ENCODE results near the gene TOX2.
"Not testable (repeated sequence)": the region's sequence is repeated elsewhere in the genome, so short reads cannot be mapped to it uniquely, and the experiment has no call there.

Gene TOX2

DNA sequence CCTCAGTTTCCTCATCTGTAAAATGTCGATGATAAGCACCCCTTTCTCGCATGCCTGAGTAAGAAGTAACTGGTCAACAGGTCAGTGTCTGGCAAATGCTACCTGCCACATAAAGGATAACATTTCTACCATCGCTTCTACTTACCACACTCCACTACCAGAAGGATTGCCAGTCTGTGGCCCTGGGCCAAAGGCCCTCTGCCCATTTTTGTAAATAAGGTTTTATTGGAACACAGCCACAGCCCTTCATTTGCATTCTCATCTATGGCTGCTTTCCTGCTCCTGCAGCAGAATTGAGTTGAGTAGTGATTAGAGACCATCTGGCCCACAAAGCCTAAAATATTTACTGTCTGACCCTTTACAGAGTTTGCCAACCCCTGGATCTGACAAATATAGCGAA lies 121.8 kb downstream of the TOX2 start:
- DNase-seq = no peak

DNA sequence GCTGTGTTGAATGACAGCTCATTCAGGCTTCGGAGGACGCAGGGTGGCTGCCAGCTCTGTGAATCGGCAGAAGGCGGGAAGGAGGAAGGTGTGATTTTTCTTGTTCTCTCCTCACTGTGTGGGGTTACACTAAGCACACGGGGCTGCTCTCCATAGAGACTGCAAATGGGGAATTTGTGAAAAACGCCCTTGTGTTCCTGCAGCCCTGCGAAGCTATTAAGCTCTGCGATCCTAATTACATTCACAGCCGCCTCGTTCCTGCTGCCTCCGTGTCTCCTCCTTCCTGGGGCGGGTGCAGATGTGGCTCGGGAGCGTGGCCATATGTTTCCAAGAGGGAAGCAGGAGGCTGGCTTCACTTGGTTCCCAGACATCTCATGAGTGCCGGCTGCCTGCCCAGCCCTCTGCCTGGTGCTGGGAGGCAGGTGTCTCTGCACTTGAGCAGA lies 124.0 kb downstream of the TOX2 start:
- DNase-seq = no peak

- DNase-seq = no peak
These were observed 124.5 kb downstream of the TOX2 start for GRCh38 chr20:44039147-44039546.

GRCh38 chr20:44039741-44040140 lies 125.1 kb downstream of the TOX2 start:
- no peak for DNase-seq

GRCh38 chr20:44040202-44040915 lies 125.7 kb downstream of the TOX2 start:
- DNase-seq = no peak

DNA sequence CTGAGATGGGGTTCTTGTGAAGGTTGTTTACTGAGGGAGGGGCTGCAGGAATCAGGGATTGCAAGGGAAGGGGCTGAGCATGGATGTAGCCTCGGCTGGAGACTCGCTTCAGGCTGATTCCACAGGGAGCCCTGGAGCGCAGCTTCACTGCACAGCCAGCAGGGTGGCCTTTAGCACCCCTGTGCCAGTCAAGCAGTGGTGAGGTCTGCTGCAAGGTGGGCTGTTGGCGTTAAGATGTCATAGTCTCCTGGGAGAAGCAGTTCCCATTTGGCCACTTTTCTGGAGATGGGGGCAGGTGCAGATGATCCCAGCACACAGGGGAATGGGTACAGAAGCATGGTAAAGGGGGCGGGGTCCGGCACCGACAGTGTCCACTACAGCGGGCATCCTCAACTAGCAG lies 126.3 kb downstream of the TOX2 start:
- DNase-seq = no peak

- DNase-seq = not testable (repeated sequence)
These were observed 130.1 kb downstream of the TOX2 start for GRCh38 chr20:44044712-44045111.

GRCh38 chr20:44050327-44050726 lies 135.7 kb downstream of the TOX2 start:
- no peak for DNase-seq

GRCh38 chr20:44050925-44051660 lies 136.4 kb downstream of the TOX2 start:
- DNase-seq = no peak

GRCh38 chr20:44051661-44052000 lies 137.0 kb downstream of the TOX2 start:
- no peak for DNase-seq

- no peak for DNase-seq
These were observed 137.5 kb downstream of the TOX2 start for GRCh38 chr20:44052166-44052565.

DNA sequence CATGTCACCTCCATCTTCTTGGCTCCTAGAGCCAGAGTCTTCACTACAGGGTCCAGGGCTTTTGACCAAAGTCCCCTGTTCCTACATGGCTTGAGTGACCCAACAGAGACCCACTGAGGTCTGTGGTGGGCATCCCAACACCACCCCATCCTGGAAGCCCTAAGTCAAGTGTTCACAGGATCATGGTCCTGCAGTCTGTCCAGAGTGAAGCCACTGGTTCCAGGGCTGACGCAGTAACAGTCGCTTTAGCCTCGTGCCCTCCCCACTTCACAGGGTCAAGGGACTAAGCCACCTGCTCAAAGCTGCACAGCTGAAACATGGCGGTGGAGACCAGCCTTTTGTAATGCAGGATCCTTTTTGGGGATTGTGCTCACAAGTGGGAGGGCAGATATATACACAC lies 138.4 kb downstream of the TOX2 start:
- no peak for DNase-seq

DNA sequence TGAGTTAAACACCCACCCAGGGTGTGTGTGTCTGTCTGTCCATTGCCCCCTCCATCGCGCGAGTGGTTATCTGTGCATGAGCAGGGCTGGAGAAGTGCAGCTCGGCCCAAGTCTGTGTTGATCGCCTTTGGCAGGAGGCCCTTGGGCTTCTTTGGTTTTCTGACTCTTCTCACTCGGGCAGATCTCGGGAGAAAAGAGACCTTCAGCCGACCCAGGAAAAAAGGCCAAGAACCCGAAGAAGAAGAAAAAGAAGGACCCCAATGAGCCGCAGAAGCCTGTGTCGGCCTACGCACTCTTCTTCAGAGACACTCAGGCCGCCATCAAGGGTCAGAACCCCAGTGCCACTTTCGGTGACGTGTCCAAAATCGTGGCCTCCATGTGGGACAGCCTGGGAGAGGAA lies 139.5 kb downstream of the TOX2 start:
- no peak for DNase-seq

DNA sequence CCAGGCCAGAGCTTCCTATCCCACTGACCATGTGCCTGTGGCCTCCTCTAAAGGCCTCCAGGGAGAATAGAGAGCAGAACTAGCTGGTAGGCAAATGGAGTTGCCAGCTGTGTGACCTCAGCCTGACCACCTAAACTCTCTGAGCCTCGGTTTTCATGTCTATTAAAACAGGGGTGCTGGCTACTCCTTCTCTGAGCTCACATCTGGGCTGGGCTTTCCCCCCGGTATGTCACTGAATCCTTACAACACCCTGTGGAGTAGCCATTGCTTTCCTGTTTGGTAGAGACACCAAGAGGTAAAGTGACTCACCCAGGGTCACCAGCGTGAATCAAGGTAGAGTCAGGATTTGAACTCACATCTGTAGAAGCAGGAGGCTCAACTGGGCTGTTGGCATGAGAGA lies 140.2 kb downstream of the TOX2 start:
- no peak for DNase-seq

DNA sequence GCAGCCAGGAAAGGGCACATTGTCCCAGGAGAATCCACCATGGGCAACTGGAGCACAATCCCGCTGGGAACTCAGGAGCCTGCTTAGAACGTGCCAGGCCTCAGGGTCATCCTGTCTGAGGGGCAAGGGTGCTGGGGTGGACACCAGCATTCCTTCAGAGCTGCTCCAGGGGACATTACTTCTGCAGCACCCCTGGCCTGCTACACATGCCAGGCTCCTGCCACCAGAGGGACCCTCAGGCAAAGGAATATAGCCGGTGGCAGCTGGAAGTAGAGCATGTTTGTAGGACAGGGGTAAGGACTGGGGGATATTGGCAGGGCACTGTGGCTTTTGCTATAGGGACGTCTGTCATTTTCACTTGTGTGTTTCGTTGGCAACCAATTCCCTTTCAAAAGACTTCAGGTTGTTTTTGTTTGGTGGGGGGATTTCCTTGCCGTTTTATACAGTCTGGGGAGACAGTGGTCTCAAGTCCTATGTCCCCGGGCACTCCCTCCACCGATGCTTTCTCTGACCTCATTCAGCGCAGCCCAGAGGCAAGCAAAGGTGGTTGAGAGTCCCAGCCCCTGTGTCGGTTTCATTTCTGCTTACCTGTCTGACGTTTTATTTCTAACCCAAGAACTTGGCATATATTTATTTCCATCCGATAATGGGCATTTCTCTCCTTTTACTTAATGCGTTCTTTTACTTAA lies 141.5 kb downstream of the TOX2 start:
- peak; percentile 55 to 64 for DNase-seq

GRCh38 chr20:44057698-44058675 lies 143.3 kb downstream of the TOX2 start:
- no peak for DNase-seq

- no peak for DNase-seq
These were observed 150.1 kb downstream of the TOX2 start for GRCh38 chr20:44064501-44065400.

GRCh38 chr20:44065401-44066340 lies 151.0 kb downstream of the TOX2 start:
- DNase-seq = no peak

GRCh38 chr20:44066645-44067606 lies 152.3 kb downstream of the TOX2 start:
- DNase-seq = no peak
